CD14-positive monocyte (primary cell): ENCODE results near the gene MRPS11. TPM values are rescaled to one million over a fixed set of nuclear protein-coding genes. Genes with fewer than 3 reads are reported as not detected.
A peak's percentile ranks its signal among the peaks of the same experiment; 100 is the strongest.

Experiments
- DNase-seq, 3 donors: peaks; one replicate each; pipeline ENCODE4 v3.0.0-alpha.2; 2011 to 2022
- H2AFZ ChIP-seq: 2 replicates; pipeline ENCODE4 v1.6.0; 2012; ENCODE audit warnings: mild to moderate bottlenecking, low read depth, low read length, inconsistent platforms; ENCODE audit not compliant: insufficient read depth, poor library complexity, severe bottlenecking
- H3K27ac ChIP-seq, 2 donors: 1 replicate in 1 of 2; 2 replicates in 1 of 2; pipeline ENCODE4 v1.5.1; 2012 to 2013; ENCODE audit warnings: low read length in 2 of 2, control low read depth in 1 of 2, inconsistent platforms in 1 of 2, low read depth in 1 of 2, mild to moderate bottlenecking in 1 of 2
- H3K27me3 ChIP-seq, 2 donors: one replicate each; pipeline versions ENCODE4 v1.6.0 to v1.6.1; 2011 to 2013; ENCODE audit warnings: low read length in 2 of 2; ENCODE audit not compliant: control insufficient read depth in 2 of 2, insufficient read depth in 2 of 2
- H3K36me3 ChIP-seq, 2 donors: replicated peaks in 1 of 2; 1 replicate in 1 of 2; 2 replicates in 1 of 2; pipeline versions ENCODE4 v1.5.1 to v1.6.1; 2012 to 2013; ENCODE audit warnings: low read length in 2 of 2, control low read depth in 1 of 2, inconsistent platforms in 1 of 2, mild to moderate bottlenecking in 1 of 2; ENCODE audit not compliant: insufficient read depth in 2 of 2, control insufficient read depth in 1 of 2
- H3K4me1 ChIP-seq, 2 donors: 1 replicate in 1 of 2; 2 replicates in 1 of 2; pipeline versions ENCODE4 v1.5.1 to v1.6.1; 2012 to 2013; ENCODE audit warnings: low read length in 2 of 2, control low read depth in 1 of 2, inconsistent platforms in 1 of 2, mild to moderate bottlenecking in 1 of 2, moderate library complexity in 1 of 2; ENCODE audit not compliant: insufficient read depth in 2 of 2, control insufficient read depth in 1 of 2
- H3K4me2 ChIP-seq: replicated peaks from 2 replicates; pipeline ENCODE3; 2012; ENCODE audit warnings: low read length, moderate library complexity, mild to moderate bottlenecking; ENCODE audit not compliant: poor library complexity, severe bottlenecking; ENCODE audit errors: extremely low read depth
- H3K4me3 ChIP-seq, 3 experiments: fragments of 200-600 bp in 1 of 3; sonication (generic) in 1 of 3; replicated peaks in 1 of 3; 1 replicate in 2 of 3; 2 replicates in 1 of 3; pipeline ENCODE4 v1.5.1; 2011 to 2013; ENCODE audit warnings: low read length in 3 of 3, mild to moderate bottlenecking in 3 of 3, control low read depth in 2 of 3, low read depth in 2 of 3, inconsistent platforms in 1 of 3, moderate library complexity in 1 of 3
- H3K79me2 ChIP-seq: 2 replicates; pipeline ENCODE4 v1.6.0; 2012; ENCODE audit warnings: mild to moderate bottlenecking, control low read depth, inconsistent platforms, low read length, moderate library complexity; ENCODE audit not compliant: insufficient read depth
- H3K9ac ChIP-seq: 2 replicates; pipeline ENCODE4 v1.6.0; 2017; ENCODE audit warnings: low read length, mild to moderate bottlenecking; ENCODE audit not compliant: insufficient read depth, poor library complexity, severe bottlenecking
- H3K9me3 ChIP-seq, 2 donors: replicated peaks in 1 of 2; 1 replicate in 1 of 2; 2 replicates in 1 of 2; pipeline versions ENCODE4 v1.5.1 to v1.6.1; 2012 to 2013; ENCODE audit warnings: low read length in 2 of 2, control low read depth in 1 of 2; ENCODE audit not compliant: control insufficient read depth in 1 of 2, insufficient read depth in 1 of 2
- H4K20me1 ChIP-seq: 2 replicates; pipeline ENCODE4 v1.6.0; 2012; ENCODE audit warnings: mild to moderate bottlenecking, low read length, control low read depth, moderate library complexity; ENCODE audit not compliant: insufficient read depth
- H3K27ac Mint-ChIP-seq, 7 donors: one replicate each; pipeline ENCODE4 v1.8.0; 2020; ENCODE audit warnings: mild to moderate bottlenecking in 7 of 7, mixed read lengths in 7 of 7, moderate library complexity in 6 of 7, inconsistent platforms in 2 of 7
- H3K27me3 Mint-ChIP-seq, 3 donors: one replicate each; pipeline ENCODE4 v1.8.0; 2021 to 2022; ENCODE audit warnings: low read depth in 3 of 3, mild to moderate bottlenecking in 3 of 3, mixed read lengths in 3 of 3, moderate library complexity in 3 of 3, inconsistent platforms in 1 of 3
- H3K36me3 Mint-ChIP-seq, 2 donors: one replicate each; pipeline ENCODE4 v1.8.0; 2020; ENCODE audit warnings: mixed read lengths in 2 of 2, inconsistent platforms in 1 of 2, mild to moderate bottlenecking in 1 of 2
- H3K4me1 Mint-ChIP-seq: one replicate; pipeline ENCODE4 v1.8.0; 2020; ENCODE audit warnings: mild to moderate bottlenecking, mixed read lengths
- H3K4me3 Mint-ChIP-seq, 2 donors: one replicate each; pipeline ENCODE4 v1.8.0; 2020; ENCODE audit warnings: mild to moderate bottlenecking in 2 of 2, mixed read lengths in 2 of 2, moderate library complexity in 1 of 2
- H3K9me3 Mint-ChIP-seq, 7 donors: one replicate each; pipeline ENCODE4 v1.8.0; 2020 to 2022; ENCODE audit warnings: mixed read lengths in 7 of 7, mild to moderate bottlenecking in 6 of 7, moderate library complexity in 6 of 7, inconsistent platforms in 2 of 7
- CTCF ChIP-seq: fragments of 200-600 bp; IDR thresholded peaks from one replicate; pipeline ENCODE4 v1.8.0; 2022; ENCODE audit warnings: antibody characterized with exemption, mild to moderate bottlenecking
- WGBS: methylation state at CpG from one replicate; pipeline ENCODE4 v1.1.5; 2013; ENCODE audit warnings: missing lambda C conversion rate; ENCODE audit not compliant: insufficient coverage; 5-methylcytosine and 5-hydroxymethylcytosine counted together
- intact Hi-C, 2 donors: fragments of 100-400 bp; cut with micrococcal nuclease; formaldehyde crosslinking; loops; one replicate each; pipeline versions ENCODE4 v1.15.0 to v1.15.1; 2023
- polyA plus RNA-seq, 3 donors: library from polyadenylated mRNA; depleted of rRNA in 1 of 3; unstranded in 2 of 3; stranded (reverse) in 1 of 3; fragments of 300-500 nt in 2 of 3; fragments of >200 nt in 1 of 3; fragmentation: Illumina TruSeq in 2 of 3; gene quantifications; 1 replicate in 2 of 3; 2 replicates in 1 of 3; pipeline ENCODE4 v1.2.3, GENCODE V29; 2012 to 2021

The MRPS11 gene
- polyA plus RNA-seq, 3 donors: 31.1 to 70.2 (median 65.2) TPM

DNA sequence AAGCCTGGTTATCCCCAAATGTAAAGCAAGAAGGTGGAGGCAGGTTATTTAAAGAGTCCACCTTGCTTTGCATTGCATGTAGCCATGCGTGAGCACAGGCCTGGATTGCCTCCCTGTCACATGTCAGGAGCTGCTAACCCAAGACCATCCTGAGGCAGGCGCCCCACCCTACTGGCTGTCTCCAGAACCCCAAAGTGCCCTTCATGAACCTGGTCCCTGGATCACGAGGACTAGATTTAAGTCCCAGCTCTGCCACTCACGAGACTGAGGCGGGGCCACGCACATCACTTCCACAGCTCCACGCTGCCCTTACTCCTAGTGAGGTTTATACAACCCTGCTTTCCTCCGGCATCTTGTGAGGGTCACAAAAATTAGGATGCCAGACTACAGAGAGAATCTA lies 17.9 kb upstream of the MRPS11 start:
- intact Hi-C loops: no loop called here
- Histone ChIP-seq H3K27me3 (no peaks in the 10 kb centered on the region), H3K4me2 (no peak overlapping the region), H3K9ac (no peak overlapping the region), H3K36me3 (no peaks in the 10 kb centered on the region), H2AFZ (no peak overlapping the region), H3K27ac (no peak overlapping the region), H3K79me2 (no peaks in the 10 kb centered on the region), H3K4me3 (no peak overlapping the region), H4K20me1 (no peaks in the 10 kb centered on the region), H3K9me3 (no peaks in the 10 kb centered on the region), H3K4me1 (peaks cover 3 to 6% of the 10 kb centered on the region in 2 donors)
- H3K4me3 Mint-ChIP-seq: no peak overlapping the region
- 87% methylated on average over 6 of the region's 8 CpGs for WGBS
- H3K27ac Mint-ChIP-seq: no peak overlapping the region
- no peak for DNase-seq
- H3K27me3 Mint-ChIP-seq: peaks cover under 1 to 5% (median 2%) of the 10 kb centered on the region in 3 donors
- no peak for TF ChIP-seq CTCF
- peaks cover 0 to 2% (median 0%) of the 10 kb centered on the region in 7 donors for H3K9me3 Mint-ChIP-seq
- H3K4me1 Mint-ChIP-seq: peaks cover 10% of the 10 kb centered on the region
- no peaks in the 10 kb centered on the region for H3K36me3 Mint-ChIP-seq

DNA sequence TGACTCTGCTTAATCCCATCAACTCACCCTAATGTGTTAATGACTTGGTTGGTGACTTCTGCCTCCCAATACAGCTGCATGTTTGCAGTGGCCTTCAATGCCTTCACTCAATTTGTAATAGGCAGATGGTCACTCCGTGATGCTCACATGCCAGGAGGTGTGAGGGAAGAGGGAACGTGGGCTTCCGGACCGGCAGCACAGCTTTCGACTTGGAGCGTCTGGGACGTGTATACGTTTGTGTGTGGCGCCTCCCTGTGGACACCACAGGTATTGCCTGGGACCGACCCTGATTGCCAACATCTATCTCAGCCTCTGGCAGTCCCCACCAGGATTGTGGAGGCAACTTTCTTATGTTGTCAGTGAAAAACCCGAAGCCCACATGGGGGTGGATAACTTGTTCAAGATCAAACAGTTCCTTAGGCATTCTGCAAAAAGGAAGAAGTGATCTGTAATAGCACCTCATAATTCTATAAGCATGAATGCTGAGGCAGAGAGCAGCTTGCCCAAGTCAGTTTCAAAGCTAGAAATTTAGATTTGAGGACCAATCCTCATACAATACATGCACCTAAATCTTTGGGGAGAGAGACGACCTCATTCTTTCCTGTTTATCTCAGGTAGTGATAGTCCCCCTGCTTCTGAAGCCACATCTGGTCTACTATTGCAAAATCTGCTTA lies 17.2 kb upstream of the MRPS11 start:
- Histone ChIP-seq H4K20me1 (no peaks in the 10 kb centered on the region), H3K27me3 (no peaks in the 10 kb centered on the region), H3K79me2 (no peaks in the 10 kb centered on the region), H3K4me1 (peaks cover 4 to 12% of the 10 kb centered on the region in 2 donors), H3K9ac (no peak overlapping the region), H2AFZ (no peak overlapping the region), H3K9me3 (no peaks in the 10 kb centered on the region), H3K4me2 (no peak overlapping the region), H3K27ac (no peak overlapping the region), H3K36me3 (no peaks in the 10 kb centered on the region), H3K4me3 (no peak overlapping the region)
- TF ChIP-seq CTCF: peak; percentile 82
- Mint-ChIP-seq H3K36me3 (no peaks in the 10 kb centered on the region), H3K4me1 (peaks cover 15% of the 10 kb centered on the region), H3K4me3 (peak overlapping the region in 1 of 2 donors; percentile 50), H3K9me3 (no peaks in the 10 kb centered on the region), H3K27ac (no peak overlapping the region), H3K27me3 (peaks cover 0 to 4% (median 2%) of the 10 kb centered on the region in 3 donors)
- 8% methylated on average over 9 of the region's 12 CpGs for WGBS
- DNase-seq: peak; percentile 23 to 52 (median 34)
- intact Hi-C loops: no loop called here
